ENCODE data around the gene IGHMBP2. TPM values are rescaled to one million over a fixed set of nuclear protein-coding genes. Genes with fewer than 3 reads are reported as not detected.

Gene IGHMBP2
- total RNA-seq, 1 experiment from 2014 or later, result 19.3 TPM

GRCh38 chr11:68936358-68936636 is 32.6 kb downstream of the IGHMBP2 start:
- ATAC-seq (no peak), DNase-seq (ENCODE audit: low read depth, low spot score) (no peak)
- Histone ChIP-seq H3K36me3 (ENCODE audit: control insufficient read depth in 1 of 2, insufficient read depth in 2 of 2, low read length in 2 of 2) (peaks cover 11 to 16% of the 10 kb centered on the region in 2 experiments; a peak in 2 of 4 replicates), H4K20me1 (ENCODE audit: insufficient read depth) (no peaks in the 10 kb centered on the region), H3K4me1 (ENCODE audit: control insufficient read depth in 1 of 2, insufficient read depth in 2 of 2, low read length in 2 of 2) (no peaks in the 10 kb centered on the region), H3K4me3 (replicated peaks in 1 of 2; ENCODE audit: low read depth in 1 of 2, low read length in 2 of 2) (no peak overlapping the region), H3K9me3 (ENCODE audit: control insufficient read depth in 1 of 2, insufficient read depth in 1 of 2, low read depth in 1 of 2, low read length in 2 of 2) (no peaks in the 10 kb centered on the region), H3K9ac (ENCODE audit: low read length) (no peak overlapping the region), H3K27me3 (ENCODE audit: insufficient read depth, low read length) (no peaks in the 10 kb centered on the region), H2AFZ (ENCODE audit: low read depth, low read length, poor library complexity, severe bottlenecking) (no peak overlapping the region), H3K27ac (ENCODE audit: low read depth, low read length) (no peak overlapping the region), H3K4me2 (ENCODE audit: low read length) (no peak overlapping the region), H3K79me2 (ENCODE audit: insufficient read depth, low read length) (no peaks in the 10 kb centered on the region), H3K9me2 (ENCODE audit: insufficient read depth) (no peaks in the 10 kb centered on the region)
- intact Hi-C loops (cut with micrococcal nuclease), result no loop called here
- ChIA-PET CTCF (no interaction called here), POLR2A (no interaction called here), RAD21 (ENCODE audit: low non-redundant PET in 1 of 2, low total read pairs in 2 of 2, uncharacterized antibody in 2 of 2, unreplicated experiment in 2 of 2) (no interaction called here)
- TF ChIP-seq ZNF274 (IDR thresholded peaks at IDR 0.05; ENCODE audit: low read depth, low read length), result no peak
- TF ChIP-seq MAX (IDR thresholded peaks at IDR 0.05), result no peak
- no peak for TF ChIP-seq EZH2 (IDR thresholded peaks at IDR 0.05)
- TF ChIP-seq CEBPB (IDR thresholded peaks at IDR 0.05; ENCODE audit: low read depth), result no peak
- no peak for TF ChIP-seq YY1 (IDR thresholded peaks at IDR 0.05; ENCODE audit: extremely low read depth, insufficient replicate concordance, low read depth, low read length)
- no peak for TF ChIP-seq SRF (IDR thresholded peaks at IDR 0.05; ENCODE audit: low read depth)
- no peak for TF ChIP-seq ATF3 (IDR thresholded peaks at IDR 0.05)
- no peak for TF ChIP-seq CTCF (IDR thresholded peaks at IDR 0.05 in 2 of 3, conservative IDR thresholded peaks at IDR 0.05 in 1 of 3; ENCODE audit: borderline replicate concordance in 1 of 3, insufficient read depth in 1 of 3, low read depth in 2 of 3, low read length in 2 of 3)
- TF ChIP-seq ELF1 (IDR thresholded peaks at IDR 0.05; ENCODE audit: borderline replicate concordance, low read depth), result no peak
- no TSS peak for BruUV-seq (replicated peaks)

Data from HCT116 (cell line).